Neural cell (in vitro differentiated cells): Measurements from ENCODE around the gene CEMP1. TPM values are rescaled to one million over a fixed set of nuclear protein-coding genes. Genes with fewer than 3 reads are reported as not detected.
"Not testable (repeated sequence)": the region's sequence is repeated elsewhere in the genome, so short reads cannot be mapped to it uniquely, and the experiment has no call there.

ENCODE experiments used
- H2AFZ ChIP-seq: fragments of 200-600, 300-800 bp; sonication (generic), shearing (Covaris generic); 2 replicates; pipeline ENCODE4 v1.6.0; 2014; ENCODE audit warnings: low read depth, mild to moderate bottlenecking, antibody characterized with exemption, low read length, moderate library complexity
- H3F3A ChIP-seq: fragments of 200-600 bp; shearing (Covaris generic); 2 replicates; pipeline ENCODE4 v1.6.1; 2016; ENCODE audit warnings: mild to moderate bottlenecking, moderate library complexity, mixed read lengths, antibody characterized with exemption, low read length; ENCODE audit not compliant: insufficient read depth, poor library complexity, severe bottlenecking
- H3K27ac ChIP-seq: fragments of 200-600, 300-800 bp; sonication (generic), shearing (Covaris generic); 2 replicates; pipeline ENCODE4 v1.5.1; 2014; ENCODE audit warnings: mild to moderate bottlenecking, low read length, moderate library complexity
- H3K27me3 ChIP-seq: fragments of 300-800, 200-600 bp; sonication (generic), shearing (Covaris generic); 2 replicates; pipeline ENCODE4 v1.6.0; 2014; ENCODE audit warnings: mild to moderate bottlenecking, low read depth, low read length, moderate library complexity; ENCODE audit not compliant: insufficient read depth
- H3K36me3 ChIP-seq: fragments of 300-800, 200-600 bp; sonication (generic), shearing (Covaris generic); 2 replicates; pipeline ENCODE4 v1.5.1; 2014; ENCODE audit warnings: mild to moderate bottlenecking, antibody characterized with exemption, low read length, moderate library complexity; ENCODE audit not compliant: insufficient read depth
- H3K4me2 ChIP-seq: fragments of 300-800, 200-600 bp; sonication (generic), shearing (Covaris generic); 2 replicates; pipeline ENCODE4 v1.6.0; 2014; ENCODE audit warnings: mild to moderate bottlenecking, low read length
- H3K4me3 ChIP-seq: fragments of 300-800, 200-600 bp; sonication (generic), shearing (Covaris generic); 2 replicates; pipeline ENCODE4 v1.5.1; 2014; ENCODE audit warnings: mild to moderate bottlenecking, low read length, moderate library complexity
- H3K79me2 ChIP-seq: fragments of 200-600 bp; shearing (Covaris generic); replicated peaks from 2 replicates; pipeline ENCODE4 v1.6.0; 2014; ENCODE audit warnings: mild to moderate bottlenecking, low read length, moderate library complexity; ENCODE audit not compliant: insufficient read depth
- H3K9ac ChIP-seq: fragments of 300-800, 200-600 bp; sonication (generic), shearing (Covaris generic); 2 replicates; pipeline ENCODE4 v1.6.1; 2016; ENCODE audit warnings: mild to moderate bottlenecking, low read length, mixed read lengths
- H3K9me2 ChIP-seq: fragments of 200-600 bp; shearing (Covaris generic); 2 replicates; pipeline ENCODE4 v1.6.1; 2016; ENCODE audit warnings: mild to moderate bottlenecking, low read length, mixed read lengths; ENCODE audit not compliant: insufficient read depth
- H3K9me3 ChIP-seq: fragments of 200-600, 300-800 bp; sonication (generic), shearing (Covaris generic); 2 replicates; pipeline ENCODE4 v1.6.1; 2016; ENCODE audit warnings: mild to moderate bottlenecking, mixed run types, low read length, moderate library complexity, mixed read lengths
- H4K20me1 ChIP-seq: fragments of 200-600 bp; shearing (Covaris generic); 2 replicates; pipeline ENCODE4 v1.6.1; 2016; ENCODE audit warnings: mild to moderate bottlenecking, mixed run types; ENCODE audit not compliant: insufficient read depth
- EP300 ChIP-seq: fragments of 450-650 bp; conservative IDR thresholded peaks from 2 replicates; pipeline ENCODE4 v1.6.1; 2014; ENCODE audit warnings: antibody characterized with exemption, mild to moderate bottlenecking, moderate library complexity; ENCODE audit not compliant: poor library complexity, severe bottlenecking
- EZH2 ChIP-seq: fragments of 200-600, 300-800 bp; shearing (Covaris generic), sonication (generic); IDR thresholded peaks from 2 replicates; pipeline ENCODE4 v1.6.1; 2014; ENCODE audit warnings: antibody characterized with exemption, low read length, borderline replicate concordance, mild to moderate bottlenecking; ENCODE audit not compliant: insufficient read depth, poor library complexity, severe bottlenecking
- MXI1 ChIP-seq: fragments of 450-650 bp; conservative IDR thresholded peaks from 2 replicates; pipeline ENCODE4 v1.6.1; 2014; ENCODE audit warnings: antibody characterized with exemption, mild to moderate bottlenecking; ENCODE audit not compliant: poor library complexity, severe bottlenecking
- POLR2AphosphoS5 ChIP-seq: IDR thresholded peaks from 2 replicates; pipeline ENCODE4 v1.6.1; 2012
- RAD21 ChIP-seq: fragments of 450-650 bp; conservative IDR thresholded peaks from 2 replicates; pipeline ENCODE4 v1.6.1; 2014; ENCODE audit warnings: antibody characterized with exemption, mild to moderate bottlenecking, moderate library complexity
- SMC3 ChIP-seq: fragments of 450-650 bp; conservative IDR thresholded peaks from 2 replicates; pipeline ENCODE4 v1.6.1; 2014; ENCODE audit warnings: antibody characterized with exemption, mild to moderate bottlenecking, moderate library complexity; ENCODE audit not compliant: poor library complexity
- TAF1 ChIP-seq: IDR thresholded peaks from 2 replicates; pipeline ENCODE4 v1.6.1; 2012; ENCODE audit warnings: low read depth
- polyA minus RNA-seq: library from RNA; depleted of rRNA, polyadenylated mRNA; stranded (reverse); fragments of >200 nt; gene quantifications from 2 replicates; pipeline ENCODE4 v1.2.3, GENCODE V29; 2014
- polyA plus RNA-seq: library from polyadenylated mRNA; depleted of rRNA; stranded (reverse); fragments of >200 nt; gene quantifications from 2 replicates; pipeline ENCODE4 v1.2.3, GENCODE V29; 2014
- TF ChIP-seq, protein P1 (sequence below): IDR thresholded peaks from 2 replicates; pipeline ENCODE4 v1.6.1; 2012; ENCODE audit warnings: borderline replicate concordance
- TF ChIP-seq, protein P2 (sequence below): fragments of 450-650 bp; IDR thresholded peaks from 2 replicates; pipeline ENCODE4 v1.5.1; 2014; ENCODE audit warnings: antibody characterized with exemption, mild to moderate bottlenecking, moderate library complexity; ENCODE audit not compliant: poor library complexity, severe bottlenecking

The CEMP1 gene, protein sequence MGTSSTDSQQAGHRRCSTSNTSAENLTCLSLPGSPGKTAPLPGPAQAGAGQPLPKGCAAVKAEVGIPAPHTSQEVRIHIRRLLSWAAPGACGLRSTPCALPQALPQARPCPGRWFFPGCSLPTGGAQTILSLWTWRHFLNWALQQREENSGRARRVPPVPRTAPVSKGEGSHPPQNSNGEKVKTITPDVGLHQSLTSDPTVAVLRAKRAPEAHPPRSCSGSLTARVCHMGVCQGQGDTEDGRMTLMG
- polyA plus RNA-seq (0.46 TPM in 1 of 2 replicates, not detected in the other), polyA minus RNA-seq (0.97 and 1.6 TPM in 2 replicates)

DNA sequence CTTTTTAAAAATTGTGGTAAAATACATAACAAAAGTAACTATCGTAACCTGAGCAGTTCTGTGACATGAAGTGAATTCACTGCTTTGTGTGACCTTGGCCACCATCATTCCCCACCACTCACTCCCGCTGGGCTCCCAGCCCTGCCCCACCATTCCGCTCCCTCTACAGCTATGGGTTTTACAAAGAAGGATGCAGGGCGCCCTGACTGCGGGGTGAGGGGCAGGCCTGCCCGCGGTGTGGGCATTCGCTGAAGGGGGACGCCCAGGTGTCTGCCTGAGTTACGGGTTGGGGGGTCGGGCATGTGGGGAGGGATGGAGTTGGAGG, at the start of gene CEMP1:
TSS of gene CEMP1 (minus strand) at position 38 of the 325 bp plus-strand sequence. CDS start 335 bp downstream, outside the sequence.
- peak within 1 kb of the TSS; percentile 88 for H3K9ac ChIP-seq
- no peaks in the 10 kb centered on the region for H3K9me2 ChIP-seq
- H4K20me1 ChIP-seq = no peaks in the 10 kb centered on the region
- TF ChIP-seq SMC3 (no peak), MXI1 (no peak), RAD21 (no peak), EZH2 (no peak), EP300 (no peak), POLR2AphosphoS5 (no peak), TAF1 (no peak)
- TF ChIP-seq, protein P1, sequence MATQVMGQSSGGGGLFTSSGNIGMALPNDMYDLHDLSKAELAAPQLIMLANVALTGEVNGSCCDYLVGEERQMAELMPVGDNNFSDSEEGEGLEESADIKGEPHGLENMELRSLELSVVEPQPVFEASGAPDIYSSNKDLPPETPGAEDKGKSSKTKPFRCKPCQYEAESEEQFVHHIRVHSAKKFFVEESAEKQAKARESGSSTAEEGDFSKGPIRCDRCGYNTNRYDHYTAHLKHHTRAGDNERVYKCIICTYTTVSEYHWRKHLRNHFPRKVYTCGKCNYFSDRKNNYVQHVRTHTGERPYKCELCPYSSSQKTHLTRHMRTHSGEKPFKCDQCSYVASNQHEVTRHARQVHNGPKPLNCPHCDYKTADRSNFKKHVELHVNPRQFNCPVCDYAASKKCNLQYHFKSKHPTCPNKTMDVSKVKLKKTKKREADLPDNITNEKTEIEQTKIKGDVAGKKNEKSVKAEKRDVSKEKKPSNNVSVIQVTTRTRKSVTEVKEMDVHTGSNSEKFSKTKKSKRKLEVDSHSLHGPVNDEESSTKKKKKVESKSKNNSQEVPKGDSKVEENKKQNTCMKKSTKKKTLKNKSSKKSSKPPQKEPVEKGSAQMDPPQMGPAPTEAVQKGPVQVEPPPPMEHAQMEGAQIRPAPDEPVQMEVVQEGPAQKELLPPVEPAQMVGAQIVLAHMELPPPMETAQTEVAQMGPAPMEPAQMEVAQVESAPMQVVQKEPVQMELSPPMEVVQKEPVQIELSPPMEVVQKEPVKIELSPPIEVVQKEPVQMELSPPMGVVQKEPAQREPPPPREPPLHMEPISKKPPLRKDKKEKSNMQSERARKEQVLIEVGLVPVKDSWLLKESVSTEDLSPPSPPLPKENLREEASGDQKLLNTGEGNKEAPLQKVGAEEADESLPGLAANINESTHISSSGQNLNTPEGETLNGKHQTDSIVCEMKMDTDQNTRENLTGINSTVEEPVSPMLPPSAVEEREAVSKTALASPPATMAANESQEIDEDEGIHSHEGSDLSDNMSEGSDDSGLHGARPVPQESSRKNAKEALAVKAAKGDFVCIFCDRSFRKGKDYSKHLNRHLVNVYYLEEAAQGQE = no peak
- TF ChIP-seq, protein P2, sequence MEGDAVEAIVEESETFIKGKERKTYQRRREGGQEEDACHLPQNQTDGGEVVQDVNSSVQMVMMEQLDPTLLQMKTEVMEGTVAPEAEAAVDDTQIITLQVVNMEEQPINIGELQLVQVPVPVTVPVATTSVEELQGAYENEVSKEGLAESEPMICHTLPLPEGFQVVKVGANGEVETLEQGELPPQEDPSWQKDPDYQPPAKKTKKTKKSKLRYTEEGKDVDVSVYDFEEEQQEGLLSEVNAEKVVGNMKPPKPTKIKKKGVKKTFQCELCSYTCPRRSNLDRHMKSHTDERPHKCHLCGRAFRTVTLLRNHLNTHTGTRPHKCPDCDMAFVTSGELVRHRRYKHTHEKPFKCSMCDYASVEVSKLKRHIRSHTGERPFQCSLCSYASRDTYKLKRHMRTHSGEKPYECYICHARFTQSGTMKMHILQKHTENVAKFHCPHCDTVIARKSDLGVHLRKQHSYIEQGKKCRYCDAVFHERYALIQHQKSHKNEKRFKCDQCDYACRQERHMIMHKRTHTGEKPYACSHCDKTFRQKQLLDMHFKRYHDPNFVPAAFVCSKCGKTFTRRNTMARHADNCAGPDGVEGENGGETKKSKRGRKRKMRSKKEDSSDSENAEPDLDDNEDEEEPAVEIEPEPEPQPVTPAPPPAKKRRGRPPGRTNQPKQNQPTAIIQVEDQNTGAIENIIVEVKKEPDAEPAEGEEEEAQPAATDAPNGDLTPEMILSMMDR = no peak
- H3K36me3 ChIP-seq = no peaks in the 10 kb centered on the region
- no peaks in the 10 kb centered on the region for H3K79me2 ChIP-seq
- H3K9me3 ChIP-seq = no peaks in the 10 kb centered on the region
- H3K4me3 ChIP-seq = peak within 1 kb of the TSS; percentile 78
- H2AFZ ChIP-seq = peak within 1 kb of the TSS; percentile 87
- peak within 1 kb of the TSS; percentile 79 for H3K27ac ChIP-seq
- H3K4me2 ChIP-seq = peak within 1 kb of the TSS; percentile 92
- no peaks in the 10 kb centered on the region for H3K27me3 ChIP-seq
- H3F3A ChIP-seq = no peaks in the 10 kb centered on the region

DNA sequence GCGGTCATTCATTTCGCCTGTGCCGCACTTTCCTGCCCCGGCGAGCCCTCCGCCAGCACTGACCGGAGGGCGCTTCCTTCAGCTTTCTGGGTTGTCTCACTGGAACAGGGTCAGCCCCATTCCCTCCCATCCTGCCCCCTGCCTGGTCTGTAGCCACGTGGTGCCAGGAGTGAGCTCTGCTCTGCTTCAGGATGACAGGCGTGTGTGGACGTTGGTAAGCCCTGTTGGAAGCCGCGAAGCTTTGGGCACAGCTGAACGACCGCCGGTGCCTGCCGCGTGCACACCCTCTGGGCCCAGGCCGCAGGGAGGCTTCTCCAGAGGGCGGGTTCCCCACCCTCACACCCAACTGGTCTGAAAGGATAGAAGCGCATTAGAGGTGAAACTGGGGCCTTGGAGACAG, 49.6 kb upstream of the CEMP1 start:
- not testable (repeated sequence) for H3K27me3 ChIP-seq

DNA sequence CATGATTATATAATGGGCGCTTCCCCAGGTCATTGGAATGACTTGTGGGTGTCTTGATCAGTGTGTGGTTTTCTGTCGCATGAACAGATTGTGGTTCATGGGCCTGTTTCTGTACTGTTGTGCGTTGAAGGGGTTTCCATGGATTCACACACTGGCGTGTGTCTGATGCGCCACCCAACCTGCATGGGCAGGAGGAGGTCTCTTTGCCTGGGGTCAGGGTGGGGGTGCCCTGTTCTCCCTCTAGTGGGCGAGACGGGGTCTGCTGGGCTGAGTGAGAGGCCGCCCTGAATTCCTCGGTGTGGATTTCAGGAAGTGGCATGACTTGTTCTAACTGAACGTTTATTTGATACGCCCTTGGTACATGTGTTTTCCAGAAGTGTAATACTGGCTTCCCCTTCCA, 48.9 kb upstream of the CEMP1 start:
- not testable (repeated sequence) for H3K9me3 ChIP-seq, H3K79me2 ChIP-seq, H3K36me3 ChIP-seq, H3K4me3 ChIP-seq, H3F3A ChIP-seq, H3K9me2 ChIP-seq, H4K20me1 ChIP-seq, H2AFZ ChIP-seq, H3K27me3 ChIP-seq, H3K4me2 ChIP-seq, H3K27ac ChIP-seq, H3K9ac ChIP-seq

More for the DNA sequence above, 49.6 kb upstream of the CEMP1 start:
- H3K27ac ChIP-seq, H3K4me3 ChIP-seq, H4K20me1 ChIP-seq, H3K9me3 ChIP-seq, H3K9me2 ChIP-seq, H3F3A ChIP-seq, H2AFZ ChIP-seq, H3K4me2 ChIP-seq, H3K9ac ChIP-seq, H3K79me2 ChIP-seq, H3K36me3 ChIP-seq: not testable (repeated sequence)

DNA sequence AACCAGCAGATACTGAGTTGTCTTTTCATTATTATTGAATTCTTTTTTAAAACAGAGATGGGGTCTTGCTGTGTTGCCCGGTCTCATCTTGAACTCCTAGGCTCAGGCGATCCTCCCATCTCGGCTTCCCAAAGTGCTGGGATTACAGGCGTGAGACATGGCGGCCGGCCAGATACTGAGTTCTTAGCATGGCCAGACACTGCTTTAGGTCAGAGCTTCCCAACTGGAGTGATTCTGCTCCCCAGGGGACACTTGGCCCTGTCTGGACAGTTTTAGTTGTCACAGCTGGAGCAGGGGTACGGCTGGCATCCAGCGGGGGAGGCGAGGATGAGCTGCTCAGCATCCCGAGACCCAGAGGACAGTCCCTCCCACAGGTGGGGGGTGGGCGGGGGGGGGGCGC, 47.7 kb upstream of the CEMP1 start:
- not testable (repeated sequence) for H3K79me2 ChIP-seq, H3K27ac ChIP-seq, H3K4me2 ChIP-seq, H3K9me3 ChIP-seq, H3K4me3 ChIP-seq, H3K36me3 ChIP-seq, H3K9me2 ChIP-seq, H3K27me3 ChIP-seq, H2AFZ ChIP-seq, H3K9ac ChIP-seq, H3F3A ChIP-seq, H4K20me1 ChIP-seq

DNA sequence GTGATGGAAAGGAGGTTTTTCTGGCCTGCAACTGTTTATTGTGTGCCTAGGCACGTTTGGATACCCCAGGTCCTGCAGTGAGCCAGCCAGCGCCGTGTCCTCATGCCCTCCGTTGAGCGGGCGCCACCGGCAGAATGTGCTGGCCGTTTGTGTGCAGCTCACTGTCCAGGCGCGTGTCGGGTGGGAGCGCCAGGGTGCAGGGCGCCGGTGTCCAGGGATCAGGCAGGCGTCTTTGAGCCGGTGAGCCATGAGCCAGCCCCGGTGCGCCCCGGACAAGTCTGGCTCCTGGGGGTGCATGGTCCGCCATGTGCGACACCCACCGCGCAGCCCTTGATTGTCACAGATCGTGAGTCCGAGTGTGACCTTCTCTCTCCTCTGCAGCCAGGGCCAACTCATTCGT, 45.8 kb upstream of the CEMP1 start:
- H4K20me1 ChIP-seq, H2AFZ ChIP-seq, H3K27me3 ChIP-seq, H3F3A ChIP-seq, H3K9ac ChIP-seq, H3K79me2 ChIP-seq, H3K36me3 ChIP-seq, H3K4me3 ChIP-seq, H3K9me3 ChIP-seq, H3K27ac ChIP-seq, H3K4me2 ChIP-seq, H3K9me2 ChIP-seq: not testable (repeated sequence)
